Activated CD8-positive, alpha-beta memory T cell treated with anti-CD3 and anti-CD28 coated beads for 4 hours (primary cell): Measurements from ENCODE around the gene TIMP3.

Source experiments
- DNase-seq, 2 donors: peaks; one replicate each; pipeline ENCODE4 v3.0.0-alpha.2; 2020; ENCODE audit warnings: low read depth in 2 of 2

The TIMP3 gene

DNA sequence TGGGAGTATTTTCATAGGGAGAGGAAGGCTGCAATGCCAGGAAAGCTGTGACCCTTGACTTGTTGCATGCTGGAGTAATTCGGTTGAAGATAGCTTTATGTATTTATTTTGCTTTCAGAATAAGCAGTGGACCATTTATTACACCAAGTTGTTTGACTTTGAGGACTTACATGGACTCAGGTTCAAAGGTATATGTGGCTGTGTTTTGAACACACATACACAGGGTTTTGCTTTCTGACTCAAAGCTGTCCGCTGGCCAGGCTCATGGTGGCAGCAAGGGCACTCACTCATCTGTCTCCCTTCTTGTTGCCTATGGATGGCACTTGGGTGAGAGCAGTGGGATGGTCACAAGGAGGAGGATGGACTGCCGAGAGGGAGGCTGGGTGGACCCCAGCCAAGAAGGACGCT lies 6.5 kb downstream of the TIMP3 start:
- DNase-seq = no peak

- DNase-seq = no peak
Observed at GRCh38 chr22:32809786-32810554, 8.5 kb downstream of the TIMP3 start.

DNA sequence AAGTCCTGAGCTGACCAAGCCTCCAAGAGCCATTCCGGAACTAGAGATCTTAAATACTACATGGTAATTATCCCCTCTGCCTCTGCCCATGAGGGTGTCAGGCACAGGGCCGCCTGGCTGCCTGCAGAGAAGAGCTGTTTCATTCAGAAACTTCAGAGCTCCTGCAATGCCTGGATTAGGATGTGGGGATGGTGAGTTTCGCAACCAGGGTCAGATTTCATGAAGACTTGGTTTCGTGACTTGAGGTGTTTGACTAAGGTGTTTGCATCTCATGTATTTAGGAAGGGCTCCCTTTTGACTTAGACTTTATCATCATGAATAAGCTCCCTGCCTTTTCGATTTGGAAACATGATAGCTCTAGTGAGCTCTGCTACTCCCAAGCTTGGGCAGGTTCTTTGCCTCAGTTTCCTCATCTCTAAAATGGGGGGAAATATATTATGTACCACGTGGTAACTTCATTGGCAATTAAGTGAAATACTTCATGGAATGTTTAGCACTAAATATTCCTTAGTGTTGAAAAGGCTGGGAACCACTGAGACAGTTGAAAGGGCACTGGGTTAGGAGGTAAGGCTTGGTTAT lies 9.1 kb downstream of the TIMP3 start:
- no peak for DNase-seq

DNA sequence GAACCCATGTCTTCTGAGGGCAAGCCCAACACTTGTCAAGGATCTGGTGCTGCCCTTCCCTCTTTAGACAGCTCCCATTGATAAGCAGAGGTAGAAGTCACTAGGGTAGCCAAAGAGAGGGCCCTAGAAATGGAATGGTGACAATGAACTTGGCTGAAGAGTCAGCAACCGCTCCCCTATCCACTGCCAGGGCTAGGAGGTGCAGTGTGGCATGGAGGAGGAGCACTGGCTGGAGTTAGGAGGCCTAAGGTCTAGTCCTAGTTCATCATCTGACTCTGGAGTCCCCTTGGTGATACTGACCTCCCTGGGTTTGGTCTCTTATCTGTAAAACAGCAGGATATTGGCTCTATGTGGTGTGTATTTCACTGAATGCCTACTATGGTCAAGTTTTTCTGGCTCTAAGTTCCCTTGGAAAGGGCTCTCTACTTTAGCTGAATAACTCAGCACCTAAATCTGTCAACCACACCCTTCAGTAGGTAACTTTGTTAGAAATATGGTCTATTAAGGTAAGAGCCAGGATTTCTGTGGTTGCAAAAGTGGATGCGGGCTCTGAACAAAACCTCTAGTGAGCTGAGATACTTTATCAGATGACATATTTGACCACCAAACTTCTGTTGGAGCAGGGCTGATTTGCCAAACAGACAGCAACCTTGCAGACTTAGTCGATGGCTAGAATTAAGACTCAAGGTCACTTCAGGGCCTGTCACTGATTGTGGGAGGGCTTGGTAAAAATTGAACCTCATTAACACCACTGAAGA lies 10.5 kb downstream of the TIMP3 start:
- no peak for DNase-seq

DNA sequence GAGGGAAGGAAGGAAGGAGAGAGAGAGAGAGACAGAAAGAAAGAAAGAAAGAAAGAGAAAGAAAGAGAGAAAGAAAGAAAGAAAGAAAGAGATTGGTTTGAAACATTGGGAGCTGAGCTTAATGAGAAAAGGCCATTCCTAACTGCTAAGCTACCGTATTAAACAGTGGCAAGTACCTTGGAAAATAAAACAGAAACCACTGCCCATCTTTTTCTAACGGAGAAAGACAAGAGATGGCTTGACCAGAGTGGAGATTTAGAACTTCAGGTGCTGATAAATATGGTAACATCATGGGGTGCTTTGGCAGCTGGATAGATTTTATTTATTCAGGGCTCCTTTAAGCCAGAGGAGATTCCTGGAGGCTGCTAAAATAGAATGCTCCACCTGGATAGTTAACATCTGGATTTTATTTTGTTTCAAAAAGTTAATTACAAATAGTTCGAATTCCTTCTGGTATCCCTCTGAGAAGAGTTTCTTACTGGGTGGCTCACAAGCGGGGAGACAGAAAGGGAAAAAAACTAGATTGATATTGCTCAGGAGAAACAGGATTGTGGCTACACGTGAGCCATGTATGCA lies 12.9 kb downstream of the TIMP3 start:
- DNase-seq = no peak

DNA sequence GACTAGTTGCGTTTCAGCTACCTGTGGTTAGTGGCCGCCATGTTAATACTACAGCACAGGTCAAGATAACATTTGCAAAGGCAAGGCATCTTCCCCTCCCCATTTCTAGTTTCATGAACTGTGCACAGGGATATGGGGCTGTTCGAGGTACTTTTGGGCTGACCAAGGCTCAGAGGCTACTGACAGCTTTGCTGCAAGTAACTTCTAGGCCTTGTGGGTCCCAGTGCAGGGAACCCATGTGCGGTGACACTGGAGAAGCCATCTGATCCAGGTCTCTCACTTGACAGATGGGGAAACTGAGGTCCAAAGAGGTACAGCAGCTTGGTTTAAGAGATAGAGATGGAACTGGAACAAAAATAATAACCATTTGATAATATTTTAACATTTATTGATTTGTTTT lies 13.6 kb downstream of the TIMP3 start:
- no peak for DNase-seq

- DNase-seq = no peak
Observed at GRCh38 chr22:32815943-32816342, 14.4 kb downstream of the TIMP3 start.

DNA sequence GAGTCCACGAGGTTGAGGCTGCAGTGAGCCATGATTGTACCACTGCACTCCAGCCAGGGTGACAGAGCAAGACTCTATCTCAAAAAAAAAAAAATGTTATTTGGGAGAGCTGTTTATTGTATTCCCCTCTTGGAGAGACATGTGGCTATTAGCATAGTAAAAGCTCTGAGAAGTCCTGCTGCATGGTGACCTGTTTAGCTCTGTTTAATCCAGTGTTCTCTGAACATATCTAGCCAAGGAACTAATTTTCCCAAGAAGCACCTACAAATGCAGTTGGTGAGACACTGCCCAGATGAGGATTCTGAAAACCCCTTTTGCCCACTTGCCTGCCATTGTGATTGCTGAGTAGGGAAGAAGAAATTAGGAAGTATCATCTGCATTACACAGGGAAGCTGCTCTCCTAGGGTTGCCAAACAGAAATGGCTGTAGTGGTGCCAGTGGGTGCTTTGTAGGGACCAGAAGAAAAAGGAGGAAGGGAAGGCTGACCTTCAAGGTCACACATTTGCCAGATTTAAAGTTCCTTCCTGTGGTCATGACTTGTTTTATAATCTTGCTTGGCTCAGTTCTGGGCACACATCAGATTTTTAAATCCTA lies 15.7 kb downstream of the TIMP3 start:
- DNase-seq = no peak

DNA sequence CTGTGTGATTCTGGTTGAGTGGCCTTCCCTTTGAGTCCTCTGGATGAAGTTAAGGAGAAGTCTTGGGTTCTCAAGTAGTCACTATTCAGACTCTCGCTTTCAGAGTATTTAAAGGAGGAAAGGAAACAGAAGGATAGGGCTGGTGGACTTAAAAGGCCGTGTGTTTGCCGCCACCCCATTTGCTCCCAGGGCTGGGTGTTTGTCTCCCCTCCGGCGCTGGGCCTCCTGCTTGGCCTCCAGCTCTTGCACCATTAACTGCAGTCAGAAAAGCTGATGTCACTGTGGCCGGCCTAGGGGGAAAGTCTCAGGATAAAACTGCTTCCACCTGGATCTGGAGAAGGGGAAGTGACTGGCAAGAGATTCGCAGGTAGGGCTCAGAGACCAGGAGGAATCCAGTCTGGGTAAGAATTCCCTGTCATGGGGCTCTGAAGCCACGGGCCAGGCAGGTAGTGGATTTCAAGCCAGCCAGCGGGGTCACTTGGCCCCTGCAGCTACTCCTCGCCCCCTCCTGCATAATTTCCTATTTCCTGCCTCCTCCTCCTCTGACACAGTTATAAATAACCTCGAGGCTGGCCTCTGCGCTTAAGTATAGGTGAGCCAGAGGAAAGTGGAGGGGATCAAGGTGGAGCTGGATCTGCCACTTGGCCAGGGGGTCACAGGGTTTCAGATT lies 17.1 kb downstream of the TIMP3 start:
- no peak for DNase-seq

DNA sequence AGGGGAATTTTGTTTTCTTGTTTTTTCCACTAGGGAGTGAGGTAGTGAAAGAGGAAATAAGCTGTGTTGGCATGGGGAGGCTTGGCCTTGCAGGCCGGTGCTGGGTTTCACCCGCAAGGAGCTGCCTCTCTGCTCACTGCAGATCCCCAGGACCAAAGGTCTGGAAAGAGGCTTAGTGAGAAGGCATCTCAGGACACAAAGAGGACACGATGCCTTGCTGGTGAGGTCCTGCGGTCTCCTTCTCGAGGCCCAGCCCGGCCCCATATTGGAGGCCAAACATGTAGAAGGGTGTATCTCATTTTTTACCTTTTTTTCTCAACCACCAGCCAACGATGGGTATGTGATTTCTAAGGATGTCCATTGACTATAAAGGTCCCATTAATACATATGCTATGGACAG lies 17.6 kb downstream of the TIMP3 start:
- no peak for DNase-seq

- DNase-seq = no peak
Observed at GRCh38 chr22:32820131-32821119, 18.9 kb downstream of the TIMP3 start.

- no peak for DNase-seq
Observed at GRCh38 chr22:32822179-32822877, 20.8 kb downstream of the TIMP3 start.

GRCh38 chr22:32823024-32823730 lies 21.7 kb downstream of the TIMP3 start:
- no peak for DNase-seq

DNA sequence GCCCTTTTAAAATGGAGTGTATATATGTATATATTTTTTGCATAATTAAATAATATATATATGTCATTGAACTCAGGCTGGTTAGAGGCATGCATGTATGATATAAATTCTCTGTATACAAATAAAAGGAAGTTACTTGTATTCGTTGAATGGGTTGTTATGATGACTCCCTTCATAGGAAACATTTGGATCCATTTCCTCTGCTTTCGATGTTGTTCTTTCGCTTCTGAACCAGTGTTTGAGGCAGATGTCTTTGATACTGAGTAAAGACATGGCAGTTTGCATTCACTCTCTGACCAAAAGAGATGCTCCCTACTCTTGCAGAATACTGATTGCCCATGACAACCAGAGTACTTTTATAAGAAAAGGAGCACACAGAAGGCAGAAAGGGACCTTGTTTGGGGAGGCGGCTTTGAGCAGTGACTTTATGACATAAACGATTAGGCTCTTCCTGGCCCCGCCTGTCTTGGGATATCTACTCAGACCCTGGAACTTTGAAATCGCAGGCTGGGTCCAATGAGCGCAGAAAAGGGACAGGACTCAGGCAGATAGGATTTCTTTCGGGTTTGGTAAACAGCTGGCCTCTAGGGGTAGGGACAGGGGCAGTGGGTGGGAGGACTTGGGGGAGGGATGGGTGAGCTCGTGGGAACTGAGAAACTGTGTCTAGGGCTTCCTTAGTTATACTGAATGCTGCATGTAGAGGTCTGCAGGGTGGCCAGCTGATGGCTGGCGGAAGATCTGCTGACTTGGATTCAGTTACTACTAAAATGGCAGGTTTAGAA lies 23.2 kb downstream of the TIMP3 start:
- DNase-seq = no peak

- DNase-seq = no peak
Observed at GRCh38 chr22:32826537-32826936, 25.0 kb downstream of the TIMP3 start.

DNA sequence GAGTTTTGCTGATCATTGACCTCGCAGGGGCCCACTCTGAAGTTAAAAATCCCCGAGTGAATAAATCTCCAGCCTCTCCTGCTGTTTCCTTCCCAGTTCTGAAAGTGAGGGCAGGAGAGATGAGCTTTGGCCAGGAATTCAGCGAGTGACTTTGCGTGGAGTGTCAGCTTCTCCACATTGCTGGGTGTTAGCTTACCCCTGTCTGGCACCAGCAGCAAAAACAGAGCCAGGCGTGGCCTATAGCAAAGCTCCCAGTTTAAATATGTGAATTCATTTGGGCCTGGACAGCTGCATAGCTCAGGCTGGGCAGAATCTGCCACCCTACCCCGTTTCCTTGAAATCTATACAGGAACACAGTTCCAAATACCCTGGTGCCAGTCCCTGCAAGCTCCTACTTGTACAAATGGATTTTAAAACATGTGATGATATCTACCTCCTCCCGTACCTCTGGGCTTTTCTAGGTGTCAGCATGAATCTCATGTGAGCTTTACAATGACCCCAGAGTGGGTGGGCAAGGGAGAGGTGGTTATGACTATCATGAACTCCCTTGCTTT lies 25.6 kb downstream of the TIMP3 start:
- no peak for DNase-seq

DNA sequence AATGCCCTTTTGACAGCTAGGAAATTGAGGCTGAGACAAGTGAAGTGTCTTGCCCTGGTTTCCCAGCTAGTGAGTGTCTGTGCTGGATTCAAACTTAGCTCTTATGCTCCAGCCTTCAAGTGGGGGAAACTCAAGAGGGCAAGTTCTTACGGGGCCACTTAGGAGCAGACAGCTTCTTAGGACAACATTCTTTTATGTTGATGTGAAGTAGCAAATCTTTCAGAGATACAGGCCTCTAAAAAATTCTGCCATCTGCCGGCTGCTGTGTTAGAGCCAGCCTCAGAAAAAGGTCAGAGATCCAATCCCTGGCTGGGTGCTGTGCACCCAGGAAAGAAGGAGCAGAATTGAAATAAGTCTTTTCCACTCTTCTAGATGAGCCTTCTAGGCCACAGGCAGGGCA lies 26.6 kb downstream of the TIMP3 start:
- DNase-seq = no peak

- DNase-seq = no peak
Observed at GRCh38 chr22:32828561-32828960, 27.1 kb downstream of the TIMP3 start.
